Endothelial cell of umbilical vein (primary cell): ENCODE results near the gene SPATA7. TPM values are rescaled to one million over a fixed set of nuclear protein-coding genes. Genes with fewer than 3 reads are reported as not detected.

Source experiments
- BruUV-seq: library from RNA; stranded (reverse); fragments of 400-500 nt; replicated peaks from 2 replicates; lab custom pipeline; 2021; lab: Mats Ljungman, UMichigan
- CTCF ChIA-PET: fragments of 300-600, 350-600 bp; sonication (Branson Sonifier 250); formaldehyde crosslinking; loops from one replicate; lab custom pipeline; 2021; ENCODE audit warnings: antibody characterized with exemption, inconsistent platforms; lab: Charles Lee
- POLR2A ChIA-PET: fragments of 300-600, 350-600 bp; sonication (Branson Sonifier 250); formaldehyde crosslinking; loops from one replicate; lab custom pipeline; 2021; ENCODE audit warnings: antibody characterized with exemption, inconsistent platforms; lab: Charles Lee
- DNase-seq: peaks from one replicate; pipeline ENCODE4 v3.0.0-alpha.2; 2011; ENCODE audit warnings: low read depth, low spot score
- FAIRE-seq: peaks from 2 replicates; lab custom pipeline; 2011; peaks lifted over from hg19 to GRCh38; lab: Jason Lieb, UNC
- H2AFZ ChIP-seq: 2 replicates; pipeline ENCODE4 v1.6.0; 2012; ENCODE audit warnings: low read depth, low read length, control low read depth, inconsistent platforms
- H3K27ac ChIP-seq: 2 replicates; pipeline ENCODE4 v1.5.1; 2011; ENCODE audit warnings: low read depth, mild to moderate bottlenecking, control low read depth, low read length, moderate library complexity; ENCODE audit not compliant: insufficient read depth
- H3K27me3 ChIP-seq, 2 experiments: 2 replicates each; pipeline versions ENCODE4 v1.6.0 to v1.6.1; 2011; ENCODE audit warnings: low read length in 2 of 2, mixed read lengths in 1 of 2; ENCODE audit not compliant: control insufficient read depth in 2 of 2, insufficient read depth in 2 of 2
- H3K36me3 ChIP-seq, 2 experiments: 2 replicates in 1 of 2; 3 replicates in 1 of 2; pipeline ENCODE4 v1.5.1; 2011; ENCODE audit warnings: low read length in 2 of 2, mild to moderate bottlenecking in 1 of 2, moderate library complexity in 1 of 2; ENCODE audit not compliant: control insufficient read depth in 2 of 2, insufficient read depth in 2 of 2; ENCODE audit errors: extremely low read depth in 1 of 2
- H3K4me1 ChIP-seq: 3 replicates; pipeline ENCODE4 v1.5.1; 2011; ENCODE audit warnings: mild to moderate bottlenecking, low read length; ENCODE audit not compliant: control insufficient read depth, insufficient read depth; ENCODE audit errors: extremely low read depth
- H3K4me2 ChIP-seq: 2 replicates; pipeline ENCODE4 v1.6.1; 2011; ENCODE audit warnings: low read length, control low read depth, mixed read lengths; ENCODE audit not compliant: insufficient read depth
- H3K4me3 ChIP-seq, 3 experiments: fragments of 200-600 bp in 1 of 3; sonication (generic), shearing (Covaris generic) in 1 of 3; replicated peaks in 1 of 3; 2 replicates each; pipeline ENCODE4 v1.5.1; 2011 to 2016; ENCODE audit warnings: control low read depth in 3 of 3, low read length in 3 of 3, mild to moderate bottlenecking in 2 of 3, inconsistent platforms in 1 of 3, low read depth in 1 of 3, moderate library complexity in 1 of 3; ENCODE audit not compliant: insufficient read depth in 1 of 3
- H3K79me2 ChIP-seq: 2 replicates; pipeline ENCODE4 v1.6.0; 2012; ENCODE audit warnings: low read length, inconsistent platforms; ENCODE audit not compliant: control insufficient read depth, insufficient read depth
- H3K9ac ChIP-seq: replicated peaks from 2 replicates; pipeline ENCODE3; 2011; ENCODE audit warnings: low read length, control low read depth; ENCODE audit not compliant: insufficient read depth; ENCODE audit errors: extremely low read depth
- H3K9me1 ChIP-seq: replicated peaks from 3 replicates; pipeline ENCODE4 v1.6.0; 2011; ENCODE audit warnings: mild to moderate bottlenecking, low read length; ENCODE audit not compliant: control insufficient read depth, insufficient read depth; ENCODE audit errors: extremely low read depth
- H3K9me3 ChIP-seq: replicated peaks from 2 replicates; pipeline ENCODE4 v1.5.1; 2012; ENCODE audit warnings: low read length, inconsistent platforms; ENCODE audit not compliant: control insufficient read depth, insufficient read depth
- H4K20me1 ChIP-seq: replicated peaks from 2 replicates; pipeline ENCODE3; 2011; ENCODE audit warnings: mild to moderate bottlenecking, low read length; ENCODE audit not compliant: control insufficient read depth, insufficient read depth; ENCODE audit errors: extremely low read depth
- CTCF ChIP-seq, 2 donors: IDR thresholded peaks; 1 replicate in 1 of 2; 2 replicates in 1 of 2; pipeline ENCODE4 v1.5.1; 2011; ENCODE audit warnings: low read length in 2 of 2, mild to moderate bottlenecking in 2 of 2, moderate library complexity in 2 of 2, control low read depth in 1 of 2, inconsistent platforms in 1 of 2, low read depth in 1 of 2; ENCODE audit not compliant: insufficient read depth in 1 of 2; ENCODE audit errors: extremely low read depth in 1 of 2
- EZH2 ChIP-seq: IDR thresholded peaks from 2 replicates; pipeline ENCODE4 v1.6.1; 2012; ENCODE audit warnings: borderline replicate concordance, low read depth, mild to moderate bottlenecking, moderate library complexity, low read length, inconsistent platforms; ENCODE audit not compliant: severe bottlenecking
- FOS ChIP-seq: IDR thresholded peaks from 2 replicates; pipeline ENCODE4 v1.6.1; 2011; ENCODE audit warnings: mild to moderate bottlenecking, low read length, moderate library complexity, borderline replicate concordance; ENCODE audit not compliant: insufficient read depth
- JUN ChIP-seq: IDR thresholded peaks from 2 replicates; pipeline ENCODE4 v1.6.1; 2011; ENCODE audit warnings: borderline replicate concordance, low read depth; ENCODE audit not compliant: insufficient read length, insufficient read depth
- MYC ChIP-seq: IDR thresholded peaks from one replicate; pipeline ENCODE4 v1.6.1; 2011; ENCODE audit warnings: mild to moderate bottlenecking, low read depth, low read length
- POLR2A ChIP-seq: IDR thresholded peaks from 2 replicates; pipeline ENCODE4 v1.6.1; 2012; ENCODE audit warnings: low read depth, mild to moderate bottlenecking, control low read depth, low read length
- POLR2AphosphoS5 ChIP-seq: IDR thresholded peaks from 2 replicates; pipeline ENCODE4 v1.6.1; 2012; ENCODE audit warnings: low read depth, mild to moderate bottlenecking, control low read depth, low read length, moderate library complexity; ENCODE audit not compliant: insufficient read depth
- dilution Hi-C: fragments of 300-500 bp; cut with MboI; formaldehyde crosslinking; loops from one replicate; pipeline ENCODE4 v1.15.0; 2019; ENCODE audit warnings: low sequenced_read_pairs; ENCODE audit not compliant: extremely low pct_ligation_motif_present
- intact Hi-C: fragments of 100-400 bp; cut with micrococcal nuclease; formaldehyde crosslinking; loops from one replicate; pipeline ENCODE4 v1.10.0; 2022
- polyA plus RNA-seq, 4 experiments: library from polyadenylated mRNA; depleted of rRNA in 3 of 4; stranded (reverse) in 3 of 4; unstranded in 1 of 4; fragments of >200 nt; gene quantifications; 2 replicates each; pipeline versions ENCODE4 v1.2.1 to v1.2.3, GENCODE V29; 2011 to 2012; ENCODE audit warnings: missing spikeins in 1 of 4
- total RNA-seq: library from RNA; stranded (reverse); gene quantifications from 2 replicates; pipeline ENCODE4 v1.2.3, GENCODE V29; 2021
- TF ChIP-seq, protein P1 (sequence below): IDR thresholded peaks from 2 replicates; pipeline ENCODE4 v1.6.1; 2011; ENCODE audit not compliant: insufficient read depth, insufficient read length

Gene SPATA7
- total and polyA plus RNA-seq, 2 donors (not counting 3 experiments of a cell fraction or from before 2014, with no cell fraction given): 4.0 to 9.7 TPM

DNA sequence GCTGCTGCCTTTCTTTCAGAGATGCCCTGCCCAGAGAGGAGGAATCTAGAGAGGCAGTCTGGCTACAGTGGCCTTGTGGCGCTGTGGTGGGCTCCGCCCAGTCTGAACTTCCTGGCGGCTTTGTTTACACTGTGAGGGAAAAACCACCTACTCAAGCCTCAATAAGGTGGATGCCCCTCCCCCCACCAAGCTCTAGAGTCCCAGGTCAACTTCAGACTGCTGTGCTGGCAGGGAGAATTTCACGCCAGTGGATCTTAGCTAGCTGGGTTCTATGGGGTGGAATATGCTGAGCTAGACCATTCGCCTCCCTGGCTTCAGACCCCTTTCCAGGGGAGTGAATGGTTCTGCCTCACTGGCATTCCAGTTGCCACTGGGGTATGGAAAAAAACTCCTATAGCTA lies 25.6 kb downstream of the SPATA7 start:
- H3K4me1 ChIP-seq: no peaks in the 10 kb centered on the region
- no peaks in the 10 kb centered on the region for H3K36me3 ChIP-seq
- dilution Hi-C loops (no loop called here), intact Hi-C loops (no loop called here)
- DNase-seq: no peak
- TF ChIP-seq, protein P1, sequence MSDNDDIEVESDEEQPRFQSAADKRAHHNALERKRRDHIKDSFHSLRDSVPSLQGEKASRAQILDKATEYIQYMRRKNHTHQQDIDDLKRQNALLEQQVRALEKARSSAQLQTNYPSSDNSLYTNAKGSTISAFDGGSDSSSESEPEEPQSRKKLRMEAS: no peak
- TF ChIP-seq EZH2: no peak
- no peak for TF ChIP-seq POLR2A
- TF ChIP-seq POLR2AphosphoS5: no peak
- TF ChIP-seq MYC: no peak
- TF ChIP-seq FOS: no peak
- no peak for TF ChIP-seq JUN
- TF ChIP-seq CTCF (IDR thresholded peaks at IDR 0.05; ENCODE audit: extremely low read depth in 1 of 2, insufficient read depth in 1 of 2, low read depth in 1 of 2, low read length in 2 of 2): no peak
- H3K9ac ChIP-seq: no peak overlapping the region
- ChIA-PET POLR2A (no interaction called here), CTCF (interaction anchor here (0.6 kb wide), 1 partner anchor 14 kb away, joined by 3 read pairs; no protein-coding TSS in a partner anchor)
- H4K20me1 ChIP-seq: no peaks in the 10 kb centered on the region
- BruUV-seq: no TSS peak
- no peaks in the 10 kb centered on the region for H3K9me1 ChIP-seq
- no peak for FAIRE-seq
- H3K9me3 ChIP-seq: no peaks in the 10 kb centered on the region
- no peak overlapping the region for H3K4me2 ChIP-seq
- no peaks in the 10 kb centered on the region for H3K27me3 ChIP-seq
- no peak overlapping the region for H3K4me3 ChIP-seq
- H3K79me2 ChIP-seq: no peaks in the 10 kb centered on the region
- H3K27ac ChIP-seq: no peak overlapping the region
- no peak overlapping the region for H2AFZ ChIP-seq
